HUES6 (cell line): ENCODE data around the gene PCNX2.
A peak's percentile ranks its signal among the peaks of the same experiment; 100 is the strongest.

ENCODE experiments used
- H3K27ac ChIP-seq: 2 replicates; pipeline ENCODE4 v1.7.0; 2013; ENCODE audit warnings: low read depth, mild to moderate bottlenecking, low read length, inconsistent platforms
- H3K27me3 ChIP-seq: 2 replicates; pipeline ENCODE4 v1.6.1; 2013; ENCODE audit warnings: low read length; ENCODE audit not compliant: control insufficient read depth, insufficient read depth
- H3K36me3 ChIP-seq: 2 replicates; pipeline ENCODE4 v1.6.1; 2013; ENCODE audit warnings: low read length; ENCODE audit not compliant: control insufficient read depth, insufficient read depth
- H3K4me1 ChIP-seq: 2 replicates; pipeline ENCODE4 v1.6.1; 2013; ENCODE audit warnings: low read length; ENCODE audit not compliant: control insufficient read depth, insufficient read depth
- H3K4me3 ChIP-seq: 2 replicates; pipeline ENCODE4 v1.5.1; 2013; ENCODE audit warnings: low read depth, low read length
- H3K9ac ChIP-seq: one replicate; pipeline ENCODE4 v1.6.1; 2013; ENCODE audit warnings: mild to moderate bottlenecking, low read length
- H3K9me3 ChIP-seq: 2 replicates; pipeline ENCODE4 v1.6.1; 2013; ENCODE audit warnings: low read depth, low read length; ENCODE audit not compliant: control insufficient read depth, insufficient read depth

Gene PCNX2

GRCh38 chr1:233331676-233332519 lies 36.4 kb upstream of the PCNX2 start:
- H3K9me3 ChIP-seq: no peaks in the 10 kb centered on the region
- H3K27ac ChIP-seq: no peak overlapping the region
- peaks cover 14% of the 10 kb centered on the region for H3K4me1 ChIP-seq
- no peak overlapping the region for H3K4me3 ChIP-seq
- H3K36me3 ChIP-seq: no peaks in the 10 kb centered on the region
- no peak overlapping the region for H3K9ac ChIP-seq
- H3K27me3 ChIP-seq: peaks cover 23% of the 10 kb centered on the region

DNA sequence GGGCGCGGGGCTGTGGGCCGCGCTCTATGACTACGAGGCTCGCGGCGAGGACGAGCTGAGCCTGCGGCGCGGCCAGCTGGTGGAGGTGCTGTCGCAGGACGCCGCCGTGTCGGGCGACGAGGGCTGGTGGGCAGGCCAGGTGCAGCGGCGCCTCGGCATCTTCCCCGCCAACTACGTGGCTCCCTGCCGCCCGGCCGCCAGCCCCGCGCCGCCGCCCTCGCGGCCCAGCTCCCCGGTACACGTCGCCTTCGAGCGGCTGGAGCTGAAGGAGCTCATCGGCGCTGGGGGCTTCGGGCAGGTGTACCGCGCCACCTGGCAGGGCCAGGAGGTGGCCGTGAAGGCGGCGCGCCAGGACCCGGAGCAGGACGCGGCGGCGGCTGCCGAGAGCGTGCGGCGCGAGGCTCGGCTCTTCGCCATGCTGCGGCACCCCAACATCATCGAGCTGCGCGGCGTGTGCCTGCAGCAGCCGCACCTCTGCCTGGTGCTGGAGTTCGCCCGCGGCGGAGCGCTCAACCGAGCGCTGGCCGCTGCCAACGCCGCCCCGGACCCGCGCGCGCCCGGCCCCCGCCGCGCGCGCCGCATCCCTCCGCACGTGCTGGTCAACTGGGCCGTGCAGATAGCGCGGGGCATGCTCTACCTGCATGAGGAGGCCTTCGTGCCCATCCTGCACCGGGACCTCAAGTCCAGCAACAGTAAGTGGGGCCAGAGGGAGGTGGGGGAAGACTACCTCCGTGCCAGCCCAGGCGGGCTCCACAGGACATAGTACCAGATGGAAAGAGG lies 32.8 kb upstream of the PCNX2 start:
- Histone ChIP-seq H3K4me3 (peak overlapping the region; percentile 83), H3K4me1 (peaks cover 14% of the 10 kb centered on the region), H3K36me3 (no peaks in the 10 kb centered on the region), H3K27me3 (peaks cover 36% of the 10 kb centered on the region), H3K9ac (peak overlapping the region; percentile 88), H3K27ac (no peak overlapping the region), H3K9me3 (no peaks in the 10 kb centered on the region)

- H3K27ac ChIP-seq: no peak within 1 kb of the TSS
- peaks cover 36% of the 10 kb centered on the region for H3K27me3 ChIP-seq
- no peaks in the 10 kb centered on the region for H3K9me3 ChIP-seq
- H3K4me3 ChIP-seq: peak within 1 kb of the TSS; percentile 83
- H3K36me3 ChIP-seq: no peaks in the 10 kb centered on the region
- peaks cover 14% of the 10 kb centered on the region for H3K4me1 ChIP-seq
- peak within 1 kb of the TSS; percentile 88 for H3K9ac ChIP-seq
Observed at GRCh38 chr1:233327651-233328141, 32.2 kb upstream of the PCNX2 start, which contains the start of gene MAP3K21. TSS of gene MAP3K21 (plus strand) at chr1:233327724. CDS start at chr1:233328029, 305 bp downstream.

DNA sequence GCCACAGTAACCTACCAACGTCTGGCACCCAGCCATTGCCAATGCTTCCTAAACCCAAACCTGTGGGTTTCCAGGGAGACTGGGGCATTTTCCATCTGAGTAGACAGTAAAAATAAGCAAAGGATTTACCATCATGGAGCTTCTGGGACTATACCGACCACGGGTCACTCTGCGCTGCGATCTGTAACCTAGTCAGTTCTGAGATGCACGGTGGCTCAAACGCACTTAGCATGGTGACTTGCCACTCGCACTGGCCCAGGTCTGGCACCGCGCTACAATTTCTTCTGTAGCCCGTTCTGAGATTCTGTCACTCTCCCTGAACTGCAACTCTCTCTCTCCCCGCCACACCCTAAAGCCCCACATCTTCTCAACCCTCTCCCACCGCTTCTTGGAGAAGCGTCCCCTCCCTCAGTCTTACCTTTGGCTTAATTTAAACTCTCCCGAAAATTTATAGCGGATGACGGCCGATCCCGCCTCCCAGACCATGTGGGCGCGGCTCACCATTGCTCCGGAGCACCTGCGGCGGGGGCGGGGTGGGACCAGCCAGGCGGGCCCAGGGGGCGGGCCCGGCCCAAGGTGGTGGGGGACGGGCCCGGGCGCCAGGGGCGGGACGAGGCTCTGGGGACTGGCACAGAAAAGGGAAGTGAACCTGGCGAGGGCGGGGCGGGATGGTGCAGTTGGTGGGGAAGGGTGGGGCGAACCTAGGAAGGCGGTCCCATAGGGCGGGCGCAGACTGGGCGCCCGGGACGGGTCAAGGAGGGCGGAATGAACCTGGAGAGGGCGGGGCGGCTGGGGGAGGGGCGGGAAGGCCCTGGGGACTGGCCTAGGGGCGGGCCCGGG lies 31.5 kb upstream of the PCNX2 start:
- H3K9me3 ChIP-seq: no peaks in the 10 kb centered on the region
- peaks cover 36% of the 10 kb centered on the region for H3K27me3 ChIP-seq
- H3K9ac ChIP-seq: peak overlapping the region; percentile 37
- H3K4me1 ChIP-seq: peaks cover 14% of the 10 kb centered on the region
- no peak overlapping the region for H3K27ac ChIP-seq
- H3K4me3 ChIP-seq: peak overlapping the region; percentile 71
- no peaks in the 10 kb centered on the region for H3K36me3 ChIP-seq

DNA sequence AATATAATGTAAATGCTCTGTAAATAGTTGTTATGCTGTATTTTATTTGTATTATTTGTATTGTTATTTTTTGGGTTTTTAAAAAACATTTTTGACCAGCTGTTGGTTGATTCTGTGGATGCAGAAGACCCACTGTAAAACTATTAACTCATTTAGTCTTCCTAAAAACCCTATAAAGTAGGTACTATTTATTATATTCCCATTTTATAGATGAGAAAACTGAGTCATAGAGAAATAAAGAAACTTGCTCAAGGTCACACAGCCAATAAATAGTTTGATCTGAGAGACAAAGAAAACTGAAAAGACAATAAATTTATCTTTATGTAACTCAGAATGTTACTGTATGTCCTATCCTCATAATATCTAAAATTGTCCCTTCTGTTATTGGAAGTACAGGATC lies 30.8 kb upstream of the PCNX2 start:
- H3K4me1 ChIP-seq: peaks cover 14% of the 10 kb centered on the region
- H3K27ac ChIP-seq: no peak overlapping the region
- H3K9ac ChIP-seq: no peak overlapping the region
- H3K9me3 ChIP-seq: no peaks in the 10 kb centered on the region
- no peaks in the 10 kb centered on the region for H3K36me3 ChIP-seq
- H3K4me3 ChIP-seq: peak overlapping the region; percentile 71; the same call in 1 of the 2 replicates
- peaks cover 36% of the 10 kb centered on the region for H3K27me3 ChIP-seq

- Histone ChIP-seq H3K9ac (no peak overlapping the region), H3K4me1 (peaks cover 2% of the 10 kb centered on the region; the same call in 1 of the 2 replicates)
Observed at GRCh38 chr1:233323718-233324117, 28.2 kb upstream of the PCNX2 start.

DNA sequence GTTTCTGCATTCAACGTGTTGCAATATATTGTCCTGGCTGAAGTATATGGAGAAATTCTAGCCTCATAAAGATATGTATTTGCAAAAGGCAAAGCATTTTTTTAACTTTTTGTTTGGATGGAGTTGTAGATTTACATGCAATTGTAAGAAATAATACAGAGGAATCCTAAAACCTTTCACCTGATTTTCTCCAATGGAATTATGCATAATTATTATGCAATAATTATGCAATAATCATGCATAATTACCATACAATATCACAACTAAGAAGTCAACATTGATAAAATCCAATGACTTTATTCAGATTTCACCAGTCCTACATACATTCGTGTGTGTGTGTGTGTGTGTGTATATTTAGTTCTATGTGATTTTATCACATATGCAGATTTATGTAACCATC lies 24.5 kb upstream of the PCNX2 start:
- H3K9ac ChIP-seq: no peak overlapping the region
- no peaks in the 10 kb centered on the region for H3K27me3 ChIP-seq
- H3K36me3 ChIP-seq: no peaks in the 10 kb centered on the region
- no peaks in the 10 kb centered on the region for H3K4me1 ChIP-seq
- H3K4me3 ChIP-seq: no peak overlapping the region
- no peaks in the 10 kb centered on the region for H3K9me3 ChIP-seq
- H3K27ac ChIP-seq: no peak overlapping the region

More at GRCh38 chr1:233323718-233324117, 28.2 kb upstream of the PCNX2 start:
- Histone ChIP-seq H3K27ac (no peak overlapping the region), H3K36me3 (no peaks in the 10 kb centered on the region), H3K9me3 (no peaks in the 10 kb centered on the region), H3K27me3 (peaks cover 25% of the 10 kb centered on the region), H3K4me3 (no peak overlapping the region)

DNA sequence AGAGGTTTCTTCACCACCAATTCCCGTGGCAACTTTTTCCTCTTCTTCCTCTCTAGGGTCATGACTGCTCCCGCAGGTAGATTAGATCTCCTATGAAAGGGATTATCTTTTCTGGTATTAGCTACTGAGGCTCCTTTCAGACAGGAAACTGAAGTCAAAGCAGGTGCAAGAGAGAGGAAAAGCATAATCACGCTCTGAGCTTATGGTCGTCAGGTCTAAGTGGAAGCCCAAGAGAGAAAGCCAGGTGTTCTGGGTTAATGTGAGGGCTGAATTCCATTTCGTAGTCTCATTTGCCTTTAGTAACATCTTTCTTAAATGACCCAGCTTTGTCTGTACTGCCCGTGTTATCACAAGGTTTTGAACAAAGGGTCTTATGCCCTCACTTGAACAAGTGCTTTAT lies 23.7 kb upstream of the PCNX2 start:
- H3K27me3 ChIP-seq: no peaks in the 10 kb centered on the region
- H3K27ac ChIP-seq: no peak overlapping the region
- no peaks in the 10 kb centered on the region for H3K4me1 ChIP-seq
- no peaks in the 10 kb centered on the region for H3K9me3 ChIP-seq
- H3K36me3 ChIP-seq: no peaks in the 10 kb centered on the region
- no peak overlapping the region for H3K9ac ChIP-seq
- H3K4me3 ChIP-seq: no peak overlapping the region

- H3K27me3 ChIP-seq: no peaks in the 10 kb centered on the region
- H3K27ac ChIP-seq: no peak overlapping the region
- H3K36me3 ChIP-seq: no peaks in the 10 kb centered on the region
- H3K9ac ChIP-seq: no peak overlapping the region
- no peaks in the 10 kb centered on the region for H3K9me3 ChIP-seq
- H3K4me1 ChIP-seq: no peaks in the 10 kb centered on the region
- H3K4me3 ChIP-seq: no peak overlapping the region
Observed at GRCh38 chr1:233316473-233316872, 20.9 kb upstream of the PCNX2 start.

DNA sequence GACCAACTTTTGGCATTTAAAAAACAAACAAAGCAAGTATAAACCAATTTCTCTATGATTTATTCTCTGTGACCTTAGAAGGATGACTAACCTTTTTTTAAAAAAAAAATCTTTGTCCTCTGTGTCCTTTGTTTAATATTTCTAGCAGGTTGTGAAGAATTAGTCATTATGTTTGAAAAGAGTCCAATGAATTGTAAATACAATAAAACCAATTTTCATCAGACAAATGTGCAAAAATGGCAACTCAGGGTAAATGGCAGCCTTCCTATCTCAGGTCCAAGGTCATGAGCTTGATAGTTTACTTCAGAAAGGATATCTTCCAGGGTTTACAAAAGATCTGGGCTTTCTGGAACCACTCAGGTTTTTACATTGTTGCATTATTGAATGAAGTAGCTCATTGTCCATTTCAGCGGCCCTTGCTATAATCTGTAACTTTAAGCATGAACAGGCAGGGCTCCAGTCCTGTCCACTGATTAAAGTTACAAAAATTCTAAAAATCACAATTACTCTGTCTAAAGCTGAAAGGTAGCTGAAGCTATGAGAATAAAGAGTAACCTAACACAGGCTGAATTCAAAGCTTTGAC lies 20.3 kb upstream of the PCNX2 start:
- H3K4me3 ChIP-seq: no peak overlapping the region
- H3K27me3 ChIP-seq: no peaks in the 10 kb centered on the region
- H3K36me3 ChIP-seq: no peaks in the 10 kb centered on the region
- no peaks in the 10 kb centered on the region for H3K4me1 ChIP-seq
- no peak overlapping the region for H3K9ac ChIP-seq
- no peaks in the 10 kb centered on the region for H3K9me3 ChIP-seq
- no peak overlapping the region for H3K27ac ChIP-seq
